Measurements from ENCODE around the gene DSCAM. TPM values are rescaled to one million over a fixed set of nuclear protein-coding genes. Genes with fewer than 3 reads are reported as not detected.

The DSCAM gene
- total RNA-seq, 3 donors from 2014 or later (not counting 1 experiment from before 2014, with no cell fraction given), result not detected

DNA sequence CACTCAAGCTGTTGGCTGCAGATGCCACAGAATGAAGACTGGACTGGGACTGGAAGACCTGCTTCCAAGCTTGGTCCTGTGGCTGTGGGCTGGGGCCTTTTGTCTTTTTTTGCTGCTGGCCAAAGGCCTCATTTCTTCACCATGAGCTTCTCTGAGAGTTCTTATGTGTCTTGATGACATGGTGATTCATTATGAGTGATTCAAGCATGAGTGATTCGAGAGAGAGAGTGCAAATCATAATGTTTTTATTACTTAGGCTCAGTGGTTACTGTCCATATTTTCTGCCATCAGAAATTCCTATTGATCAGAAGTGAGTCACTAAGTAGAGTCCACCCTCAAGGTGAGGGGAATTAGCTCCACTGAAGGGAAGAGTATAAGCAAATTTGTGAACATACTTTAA, 885.7 kb downstream of the DSCAM start:
- TF ChIP-seq, protein P1, sequence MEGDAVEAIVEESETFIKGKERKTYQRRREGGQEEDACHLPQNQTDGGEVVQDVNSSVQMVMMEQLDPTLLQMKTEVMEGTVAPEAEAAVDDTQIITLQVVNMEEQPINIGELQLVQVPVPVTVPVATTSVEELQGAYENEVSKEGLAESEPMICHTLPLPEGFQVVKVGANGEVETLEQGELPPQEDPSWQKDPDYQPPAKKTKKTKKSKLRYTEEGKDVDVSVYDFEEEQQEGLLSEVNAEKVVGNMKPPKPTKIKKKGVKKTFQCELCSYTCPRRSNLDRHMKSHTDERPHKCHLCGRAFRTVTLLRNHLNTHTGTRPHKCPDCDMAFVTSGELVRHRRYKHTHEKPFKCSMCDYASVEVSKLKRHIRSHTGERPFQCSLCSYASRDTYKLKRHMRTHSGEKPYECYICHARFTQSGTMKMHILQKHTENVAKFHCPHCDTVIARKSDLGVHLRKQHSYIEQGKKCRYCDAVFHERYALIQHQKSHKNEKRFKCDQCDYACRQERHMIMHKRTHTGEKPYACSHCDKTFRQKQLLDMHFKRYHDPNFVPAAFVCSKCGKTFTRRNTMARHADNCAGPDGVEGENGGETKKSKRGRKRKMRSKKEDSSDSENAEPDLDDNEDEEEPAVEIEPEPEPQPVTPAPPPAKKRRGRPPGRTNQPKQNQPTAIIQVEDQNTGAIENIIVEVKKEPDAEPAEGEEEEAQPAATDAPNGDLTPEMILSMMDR (IDR thresholded peaks at IDR 0.05), result no peak
- ATAC-seq, result no peak
- Mint-ChIP-seq H3K4me1 (no peaks in the 10 kb centered on the region), H3K9me3 (peaks cover 10 to 15% of the 10 kb centered on the region in 2 donors), H3K27me3 (ENCODE audit: low read depth in 2 of 2) (no peaks in the 10 kb centered on the region), H3K4me3 (no peak overlapping the region), H3K36me3 (peaks cover 8% of the 10 kb centered on the region), H3K27ac (no peak overlapping the region)
- Histone ChIP-seq H3K4me1 (ENCODE audit: control insufficient read depth, insufficient read depth, low read length) (no peaks in the 10 kb centered on the region), H3K36me3 (ENCODE audit: control insufficient read depth, insufficient read depth, low read length) (no peaks in the 10 kb centered on the region), H3K4me3 (ENCODE audit: low read length) (no peak overlapping the region), H3K9me3 (ENCODE audit: control insufficient read depth, insufficient read depth, low read length) (no peaks in the 10 kb centered on the region), H3K27me3 (ENCODE audit: control insufficient read depth, insufficient read depth, low read length) (no peaks in the 10 kb centered on the region), H3K27ac (ENCODE audit: low read length) (no peak overlapping the region)
- intact Hi-C loops (cut with micrococcal nuclease), result no loop called here
- WGBS (ENCODE audit: insufficient coverage), result 78% methylated on average over 1 of the region's 1 CpG
- DNase-seq, result no peak

All from natural killer cell (primary cell).